ENCODE measurements around the gene TPCN2. TPM values are rescaled to one million over a fixed set of nuclear protein-coding genes. Genes with fewer than 3 reads are reported as not detected.

Gene TPCN2
- total and polyA plus RNA-seq, 9 of the 15 experiments (the other 6 are each of a cell fraction or from before 2014, with no cell fraction given) = 0.66 to 10.2 (median 4.6) TPM

DNA sequence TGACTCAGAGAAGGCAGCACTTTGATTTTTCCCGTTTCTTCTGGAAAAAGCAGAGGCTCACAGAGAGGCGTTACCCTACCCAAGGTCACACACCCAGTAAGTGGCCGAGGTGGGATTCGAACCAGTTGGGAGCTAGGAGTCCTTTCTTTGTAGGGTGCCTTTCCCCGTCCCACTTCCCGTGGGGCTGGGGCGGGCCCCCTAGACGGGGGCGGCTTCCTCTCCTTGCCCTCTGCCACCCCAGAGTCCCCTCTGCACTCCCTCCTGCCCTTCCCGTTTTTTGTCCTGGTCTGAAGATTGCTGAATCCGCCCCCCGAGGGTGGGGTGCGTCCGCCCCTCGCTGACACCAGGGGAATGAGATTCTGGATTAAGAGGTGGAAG, 747 bp downstream of the TPCN2 start:
- Histone ChIP-seq H3K9ac (ENCODE audit: insufficient read depth in 1 of 2, low read depth in 2 of 2, low read length in 2 of 2) (peak overlapping the region; percentile 74 to 91), H3K79me2 (ENCODE audit: control insufficient read depth, insufficient read depth, low read length) (peaks cover 12% of the 10 kb centered on the region), H4K20me1 (replicated peaks; ENCODE audit: control insufficient read depth, insufficient read depth, low read length) (peaks cover 8% of the 10 kb centered on the region; the same call in 1 of the 2 replicates), H3K9me1 (ENCODE audit: control insufficient read depth, insufficient read depth, low read length) (no peaks in the 10 kb centered on the region), H3K4me3 (peak overlapping the region; percentile 92), H3K36me3 (ENCODE audit: control insufficient read depth, insufficient read depth, low read length) (no peaks in the 10 kb centered on the region; the same call in 2 of the 3 replicates), H3K27ac (ENCODE audit: extremely low read depth, low read depth, low read length) (no peak overlapping the region; the same call in 1 of the 3 replicates), H2AFZ (ENCODE audit: low read depth, low read length) (peak overlapping the region; percentile 96), H3K9me3 (replicated peaks; ENCODE audit: control insufficient read depth, insufficient read depth, low read depth, low read length) (no peaks in the 10 kb centered on the region), H3K4me1 (replicated peaks in 1 of 2; ENCODE audit: control insufficient read depth in 2 of 2, insufficient read depth in 2 of 2, low read length in 2 of 2) (peaks cover 7 to 39% of the 10 kb centered on the region in 2 experiments; a peak in 4 of 5 replicates), H3K27me3 (ENCODE audit: control insufficient read depth in 2 of 2, insufficient read depth in 2 of 2, low read length in 2 of 2) (no peaks in the 10 kb centered on the region), H3K4me2 (ENCODE audit: insufficient read depth, low read length) (peak overlapping the region; percentile 76)
- ATAC-seq = no peak; the same call in 2 of the 3 replicates
- peak in 2 of 4 experiments; percentile 14 to 30 for DNase-seq (ENCODE audit: extremely low read depth in 1 of 4, low spot score in 3 of 4)
- 22% methylated on average over 13 of the region's 15 CpGs for WGBS (ENCODE audit: insufficient coverage, low coverage, missing lambda C conversion rate)
- ChIA-PET POLR2A (interaction anchor here (0.9 kb wide), 1 partner anchor 65 kb away, joined by 3 read pairs; no protein-coding TSS in a partner anchor), CTCF (ENCODE audit: low intra/inter-chr PET ratio) (no interaction called here)
- TF ChIP-seq SPI1 (IDR thresholded peaks at IDR 0.05; ENCODE audit: borderline replicate concordance, low read depth, low read length) (peak; percentile 72; the same call in 1 of the 2 replicates), RBM39 (optimal IDR thresholded peaks at IDR 0.05; ENCODE audit: low read depth, low read length) (no peak), PHTF2 (CRISPR knock-in tag; IDR thresholded peaks at IDR 0.05) (no peak), NBN (IDR thresholded peaks at IDR 0.05; ENCODE audit: low read depth) (no peak), ZFP30 (CRISPR knock-in tag; IDR thresholded peaks at IDR 0.05; ENCODE audit: borderline replicate concordance) (no peak), SIX5 (IDR thresholded peaks at IDR 0.05; ENCODE audit: borderline replicate concordance in 1 of 2, insufficient read depth in 1 of 2, low read depth in 1 of 2, low read length in 2 of 2) (no peak), SMAD1 (IDR thresholded peaks at IDR 0.05; ENCODE audit: low read depth, low read length, partially characterized antibody) (no peak), BRD4 (IDR thresholded peaks at IDR 0.05) (no peak), TAF7 (tag; IDR thresholded peaks at IDR 0.05) (no peak), ZFP36 (IDR thresholded peaks at IDR 0.05; ENCODE audit: low read depth, low read length, partially characterized antibody) (peak; percentile 8), SMAD2 (IDR thresholded peaks at IDR 0.05; ENCODE audit: low read depth, low read length) (no peak)
- TF ChIP-seq, protein P1, sequence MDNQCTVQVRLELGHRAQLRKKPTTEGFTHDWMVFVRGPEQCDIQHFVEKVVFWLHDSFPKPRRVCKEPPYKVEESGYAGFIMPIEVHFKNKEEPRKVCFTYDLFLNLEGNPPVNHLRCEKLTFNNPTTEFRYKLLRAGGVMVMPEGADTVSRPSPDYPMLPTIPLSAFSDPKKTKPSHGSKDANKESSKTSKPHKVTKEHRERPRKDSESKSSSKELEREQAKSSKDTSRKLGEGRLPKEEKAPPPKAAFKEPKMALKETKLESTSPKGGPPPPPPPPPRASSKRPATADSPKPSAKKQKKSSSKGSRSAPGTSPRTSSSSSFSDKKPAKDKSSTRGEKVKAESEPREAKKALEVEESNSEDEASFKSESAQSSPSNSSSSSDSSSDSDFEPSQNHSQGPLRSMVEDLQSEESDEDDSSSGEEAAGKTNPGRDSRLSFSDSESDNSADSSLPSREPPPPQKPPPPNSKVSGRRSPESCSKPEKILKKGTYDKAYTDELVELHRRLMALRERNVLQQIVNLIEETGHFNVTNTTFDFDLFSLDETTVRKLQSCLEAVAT (IDR thresholded peaks at IDR 0.05) = no peak
- TF ChIP-seq, protein P2, sequence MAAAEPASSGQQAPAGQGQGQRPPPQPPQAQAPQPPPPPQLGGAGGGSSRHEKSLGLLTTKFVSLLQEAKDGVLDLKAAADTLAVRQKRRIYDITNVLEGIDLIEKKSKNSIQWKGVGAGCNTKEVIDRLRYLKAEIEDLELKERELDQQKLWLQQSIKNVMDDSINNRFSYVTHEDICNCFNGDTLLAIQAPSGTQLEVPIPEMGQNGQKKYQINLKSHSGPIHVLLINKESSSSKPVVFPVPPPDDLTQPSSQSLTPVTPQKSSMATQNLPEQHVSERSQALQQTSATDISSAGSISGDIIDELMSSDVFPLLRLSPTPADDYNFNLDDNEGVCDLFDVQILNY (CRISPR knock-in tag; IDR thresholded peaks at IDR 0.05) = no peak
- FAIRE-seq = no peak
- intact Hi-C loops (cut with micrococcal nuclease) = no loop called here
- in situ Hi-C loops (cut with MboI) = no loop called here
- no TSS peak for BruUV-seq (replicated peaks)

Data from K562 (cell line).